HG03460 (cell line): Measurements from ENCODE around the gene MED23.

Experiments
- ATAC-seq: cut with Tn5 transposase; IDR thresholded peaks from one replicate; pipeline ENCODE4 v1.9.1; 2021; ENCODE audit not compliant: unreplicated experiment

MED23 gene

GRCh38 chr6:131642565-131642964 is 14.5 kb upstream of the MED23 start:
- ATAC-seq = no peak

- no peak for ATAC-seq
These were observed 13.5 kb upstream of the MED23 start for GRCh38 chr6:131641554-131641953.

- ATAC-seq = no peak
These were observed 12.5 kb upstream of the MED23 start for GRCh38 chr6:131640576-131640975.

GRCh38 chr6:131640100-131640499 is 12.1 kb upstream of the MED23 start:
- peak; percentile 50 for ATAC-seq

GRCh38 chr6:131638013-131638412 is 10.0 kb upstream of the MED23 start:
- ATAC-seq = no peak

- no peak for ATAC-seq
These were observed 9.1 kb upstream of the MED23 start, which contains the start of gene ENPP3 for GRCh38 chr6:131636880-131637792. TSS of gene ENPP3 (plus strand) at chr6:131637302. CDS start at chr6:131637385, 83 bp downstream.

GRCh38 chr6:131635384-131636340 is 7.6 kb upstream of the MED23 start:
- peak; percentile 79 for ATAC-seq

- ATAC-seq = no peak
These were observed 3.7 kb upstream of the MED23 start for GRCh38 chr6:131631625-131632289.

GRCh38 chr6:131629651-131630050 is 1.6 kb upstream of the MED23 start:
- no peak for ATAC-seq

GRCh38 chr6:131628726-131629125 is 684 bp upstream of the MED23 start:
- no peak for ATAC-seq

- ATAC-seq = no peak
These were observed 12.8 kb downstream of the MED23 start for GRCh38 chr6:131615275-131615674.

GRCh38 chr6:131613296-131613925 is 14.6 kb downstream of the MED23 start:
- no peak for ATAC-seq

- no peak for ATAC-seq
These were observed 25.2 kb downstream of the MED23 start for GRCh38 chr6:131602781-131603312.

- no peak for ATAC-seq
These were observed 27.3 kb downstream of the MED23 start for GRCh38 chr6:131600716-131601115.

GRCh38 chr6:131597446-131597845 is 30.6 kb downstream of the MED23 start:
- no peak for ATAC-seq

- no peak for ATAC-seq
These were observed 34.0 kb downstream of the MED23 start for GRCh38 chr6:131594074-131594473.

- no peak for ATAC-seq
These were observed 35.1 kb downstream of the MED23 start for GRCh38 chr6:131592935-131593334.

GRCh38 chr6:131588643-131589042 is 39.4 kb downstream of the MED23 start:
- no peak for ATAC-seq

- ATAC-seq = no peak
These were observed 40.1 kb downstream of the MED23 start for GRCh38 chr6:131587909-131588308.

GRCh38 chr6:131586543-131586942 is 41.5 kb downstream of the MED23 start:
- ATAC-seq = no peak
